WTC11 (cell line): Measurements from ENCODE around the gene SEC24A.

Experiments used
- TF ChIP-seq, protein P1 (sequence below): sonication (generic); formaldehyde crosslinking; IDR thresholded peaks from 2 replicates; pipeline ENCODE4 v1.8.0; 2022; ENCODE audit warnings: mild to moderate bottlenecking, missing genetic modification reagents
- TF ChIP-seq, protein P2 (sequence below): fragments of 200-600 bp; IDR thresholded peaks from 2 replicates; pipeline ENCODE4 v1.8.0; 2022; ENCODE audit warnings: antibody characterized with exemption
- TF ChIP-seq, protein P3 (sequence below): sonication (generic); formaldehyde crosslinking; IDR thresholded peaks from 2 replicates; pipeline ENCODE4 v1.8.1; 2022; ENCODE audit warnings: low read depth, mild to moderate bottlenecking, moderate library complexity, missing genetic modification reagents, borderline replicate concordance

DNA sequence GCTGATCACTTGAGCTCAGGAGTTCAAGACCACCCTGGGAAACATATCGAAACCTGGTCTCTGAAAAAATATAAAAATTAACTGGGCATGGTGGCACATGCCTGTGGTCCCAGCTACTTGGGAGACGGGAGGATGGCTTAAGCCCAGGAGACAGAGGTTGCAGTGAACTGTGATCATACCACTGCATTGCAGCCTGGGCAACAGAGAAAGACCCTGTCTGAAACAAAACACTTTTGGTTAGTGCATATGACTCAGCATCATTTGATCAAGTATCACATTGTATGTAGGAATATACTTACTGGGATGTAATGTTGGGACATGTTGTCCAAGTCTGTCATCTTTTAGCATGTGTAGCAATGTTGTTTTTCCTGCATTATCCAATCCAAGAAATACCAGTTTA lies 28.0 kb upstream of the SEC24A start:
- TF ChIP-seq, protein P1, sequence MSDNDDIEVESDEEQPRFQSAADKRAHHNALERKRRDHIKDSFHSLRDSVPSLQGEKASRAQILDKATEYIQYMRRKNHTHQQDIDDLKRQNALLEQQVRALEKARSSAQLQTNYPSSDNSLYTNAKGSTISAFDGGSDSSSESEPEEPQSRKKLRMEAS (CRISPR knock-in tag): no peak
- TF ChIP-seq, protein P2, sequence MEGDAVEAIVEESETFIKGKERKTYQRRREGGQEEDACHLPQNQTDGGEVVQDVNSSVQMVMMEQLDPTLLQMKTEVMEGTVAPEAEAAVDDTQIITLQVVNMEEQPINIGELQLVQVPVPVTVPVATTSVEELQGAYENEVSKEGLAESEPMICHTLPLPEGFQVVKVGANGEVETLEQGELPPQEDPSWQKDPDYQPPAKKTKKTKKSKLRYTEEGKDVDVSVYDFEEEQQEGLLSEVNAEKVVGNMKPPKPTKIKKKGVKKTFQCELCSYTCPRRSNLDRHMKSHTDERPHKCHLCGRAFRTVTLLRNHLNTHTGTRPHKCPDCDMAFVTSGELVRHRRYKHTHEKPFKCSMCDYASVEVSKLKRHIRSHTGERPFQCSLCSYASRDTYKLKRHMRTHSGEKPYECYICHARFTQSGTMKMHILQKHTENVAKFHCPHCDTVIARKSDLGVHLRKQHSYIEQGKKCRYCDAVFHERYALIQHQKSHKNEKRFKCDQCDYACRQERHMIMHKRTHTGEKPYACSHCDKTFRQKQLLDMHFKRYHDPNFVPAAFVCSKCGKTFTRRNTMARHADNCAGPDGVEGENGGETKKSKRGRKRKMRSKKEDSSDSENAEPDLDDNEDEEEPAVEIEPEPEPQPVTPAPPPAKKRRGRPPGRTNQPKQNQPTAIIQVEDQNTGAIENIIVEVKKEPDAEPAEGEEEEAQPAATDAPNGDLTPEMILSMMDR: no peak
- TF ChIP-seq, protein P3, sequence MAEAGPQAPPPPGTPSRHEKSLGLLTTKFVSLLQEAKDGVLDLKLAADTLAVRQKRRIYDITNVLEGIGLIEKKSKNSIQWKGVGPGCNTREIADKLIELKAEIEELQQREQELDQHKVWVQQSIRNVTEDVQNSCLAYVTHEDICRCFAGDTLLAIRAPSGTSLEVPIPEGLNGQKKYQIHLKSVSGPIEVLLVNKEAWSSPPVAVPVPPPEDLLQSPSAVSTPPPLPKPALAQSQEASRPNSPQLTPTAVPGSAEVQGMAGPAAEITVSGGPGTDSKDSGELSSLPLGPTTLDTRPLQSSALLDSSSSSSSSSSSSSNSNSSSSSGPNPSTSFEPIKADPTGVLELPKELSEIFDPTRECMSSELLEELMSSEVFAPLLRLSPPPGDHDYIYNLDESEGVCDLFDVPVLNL (CRISPR knock-in tag): no peak
